Activated naive CD8-positive, alpha-beta T cell treated with anti-CD3 and anti-CD28 coated beads, Interleukin-2, amount 50 U/mL, for 16 hours (primary cell): ENCODE results near the gene USP27X.

Experiments
- DNase-seq: peaks from one replicate; pipeline ENCODE4 v3.0.0-alpha.2; 2020; ENCODE audit warnings: low read depth, low spot score

Gene USP27X

GRCh38 chrX:49878834-49879655, at the start of gene USP27X:
Gene USP27X (plus strand): TSS chrX:49879484. CDS start chrX:49880308, 824 bp downstream.
- peak; percentile 18 for DNase-seq

- DNase-seq, result no peak
Observed at GRCh38 chrX:49838374-49838773, 40.9 kb upstream of the USP27X start.

GRCh38 chrX:49840679-49841078, 38.6 kb upstream of the USP27X start:
- peak; percentile 2 for DNase-seq

GRCh38 chrX:49842621-49843020, 36.7 kb upstream of the USP27X start:
- no peak for DNase-seq

- no peak for DNase-seq
Observed at GRCh38 chrX:49844611-49845010, 34.7 kb upstream of the USP27X start.

GRCh38 chrX:49845701-49846403, 33.4 kb upstream of the USP27X start:
- no peak for DNase-seq

- DNase-seq, result no peak
Observed at GRCh38 chrX:49846522-49846921, 32.8 kb upstream of the USP27X start.

GRCh38 chrX:49848275-49848674, 31.0 kb upstream of the USP27X start:
- DNase-seq, result no peak

- DNase-seq, result no peak
Observed at GRCh38 chrX:49850028-49850427, 29.3 kb upstream of the USP27X start.

GRCh38 chrX:49853661-49854060, 25.6 kb upstream of the USP27X start:
- no peak for DNase-seq

GRCh38 chrX:49856819-49857218, 22.5 kb upstream of the USP27X start:
- DNase-seq, result no peak

- DNase-seq, result no peak
Observed at GRCh38 chrX:49858341-49858740, 20.9 kb upstream of the USP27X start.

GRCh38 chrX:49859491-49859890, 19.8 kb upstream of the USP27X start:
- DNase-seq, result no peak

- DNase-seq, result no peak
Observed at GRCh38 chrX:49860867-49861535, 18.3 kb upstream of the USP27X start.

GRCh38 chrX:49862093-49862492, 17.2 kb upstream of the USP27X start:
- no peak for DNase-seq

GRCh38 chrX:49868739-49869138, 10.5 kb upstream of the USP27X start:
- DNase-seq, result no peak

GRCh38 chrX:49876750-49877149, 2.5 kb upstream of the USP27X start:
- no peak for DNase-seq

GRCh38 chrX:49877397-49878101, 1.7 kb upstream of the USP27X start:
- DNase-seq, result no peak

- no peak for DNase-seq
Observed at GRCh38 chrX:49878128-49878833, 1.0 kb upstream of the USP27X start.

- no peak for DNase-seq
Observed at GRCh38 chrX:49879656-49880277, 483 bp downstream of the USP27X start.

- no peak for DNase-seq
Observed at GRCh38 chrX:49880668-49881067, 1.4 kb downstream of the USP27X start.
